BLaER1 (cell line): ENCODE measurements around the gene ATP13A5.

Source experiments
- H3K27ac ChIP-seq: shearing (Covaris generic); formaldehyde crosslinking; 2 replicates; pipeline ENCODE4 v1.8.1; 2022
- H3K27me3 ChIP-seq: shearing (Covaris generic); formaldehyde crosslinking; 2 replicates; pipeline ENCODE4 v1.8.1; 2022
- H3K36me3 ChIP-seq: shearing (Covaris generic); formaldehyde crosslinking; 2 replicates; pipeline ENCODE4 v1.8.1; 2022
- H3K4me1 ChIP-seq: shearing (Covaris generic); formaldehyde crosslinking; 2 replicates; pipeline ENCODE4 v1.8.1; 2022
- H3K4me2 ChIP-seq: shearing (Covaris generic); formaldehyde crosslinking; 2 replicates; pipeline ENCODE4 v1.8.1; 2022
- H3K4me3 ChIP-seq: shearing (Covaris generic); formaldehyde crosslinking; 2 replicates; pipeline ENCODE4 v1.8.1; 2022
- H3K9ac ChIP-seq: shearing (Covaris generic); formaldehyde crosslinking; 2 replicates; pipeline ENCODE4 v1.8.1; 2022
- H3K9me3 ChIP-seq: shearing (Covaris generic); formaldehyde crosslinking; 2 replicates; pipeline ENCODE4 v1.8.1; 2022
- H4K20me1 ChIP-seq: shearing (Covaris generic); formaldehyde crosslinking; 2 replicates; pipeline ENCODE4 v1.8.1; 2022
- Cebpa-rat ChIP-seq: shearing (Covaris generic); IDR thresholded peaks from 2 replicates; pipeline ENCODE4 v1.8.1; 2022

ATP13A5 gene

GRCh38 chr3:193348686-193349085 is 29.9 kb downstream of the ATP13A5 start:
- no peak overlapping the region for H3K4me3 ChIP-seq
- H3K27me3 ChIP-seq: no peaks in the 10 kb centered on the region
- no peak overlapping the region for H3K27ac ChIP-seq
- no peaks in the 10 kb centered on the region for H4K20me1 ChIP-seq
- no peaks in the 10 kb centered on the region for H3K9me3 ChIP-seq
- H3K4me1 ChIP-seq: no peaks in the 10 kb centered on the region
- H3K9ac ChIP-seq: no peak overlapping the region
- TF ChIP-seq Cebpa-rat: no peak
- H3K36me3 ChIP-seq: no peaks in the 10 kb centered on the region
- no peak overlapping the region for H3K4me2 ChIP-seq

- Histone ChIP-seq H3K27me3 (no peaks in the 10 kb centered on the region), H4K20me1 (no peaks in the 10 kb centered on the region), H3K4me2 (no peak overlapping the region), H3K4me3 (no peak overlapping the region), H3K4me1 (no peaks in the 10 kb centered on the region), H3K36me3 (no peaks in the 10 kb centered on the region), H3K27ac (no peak overlapping the region), H3K9me3 (no peaks in the 10 kb centered on the region), H3K9ac (no peak overlapping the region)
- TF ChIP-seq Cebpa-rat: no peak
Measured at GRCh38 chr3:193347521-193348501, 30.7 kb downstream of the ATP13A5 start.

- no peak overlapping the region for H3K9ac ChIP-seq
- TF ChIP-seq Cebpa-rat: no peak
- no peaks in the 10 kb centered on the region for H4K20me1 ChIP-seq
- no peak overlapping the region for H3K4me3 ChIP-seq
- H3K4me2 ChIP-seq: no peak overlapping the region
- H3K36me3 ChIP-seq: no peaks in the 10 kb centered on the region
- no peaks in the 10 kb centered on the region for H3K4me1 ChIP-seq
- no peaks in the 10 kb centered on the region for H3K27me3 ChIP-seq
- no peak overlapping the region for H3K27ac ChIP-seq
- H3K9me3 ChIP-seq: no peaks in the 10 kb centered on the region
Measured at GRCh38 chr3:193346259-193346658, 32.3 kb downstream of the ATP13A5 start.

GRCh38 chr3:193345431-193345830 is 33.1 kb downstream of the ATP13A5 start:
- no peaks in the 10 kb centered on the region for H4K20me1 ChIP-seq
- no peaks in the 10 kb centered on the region for H3K36me3 ChIP-seq
- no peak for TF ChIP-seq Cebpa-rat
- H3K4me1 ChIP-seq: no peaks in the 10 kb centered on the region
- no peak overlapping the region for H3K4me2 ChIP-seq
- H3K9me3 ChIP-seq: no peaks in the 10 kb centered on the region
- no peak overlapping the region for H3K4me3 ChIP-seq
- no peak overlapping the region for H3K9ac ChIP-seq
- no peaks in the 10 kb centered on the region for H3K27me3 ChIP-seq
- H3K27ac ChIP-seq: no peak overlapping the region

- no peaks in the 10 kb centered on the region for H3K4me1 ChIP-seq
- H3K27ac ChIP-seq: no peak overlapping the region
- H3K27me3 ChIP-seq: no peaks in the 10 kb centered on the region
- H3K9ac ChIP-seq: no peak overlapping the region
- no peak overlapping the region for H3K4me3 ChIP-seq
- H3K4me2 ChIP-seq: no peak overlapping the region
- H4K20me1 ChIP-seq: no peaks in the 10 kb centered on the region
- H3K36me3 ChIP-seq: no peaks in the 10 kb centered on the region
- TF ChIP-seq Cebpa-rat: no peak
- H3K9me3 ChIP-seq: no peaks in the 10 kb centered on the region
Measured at GRCh38 chr3:193344486-193344885, 34.1 kb downstream of the ATP13A5 start.

GRCh38 chr3:193343726-193344222 is 34.8 kb downstream of the ATP13A5 start:
- TF ChIP-seq Cebpa-rat: no peak
- no peak overlapping the region for H3K9ac ChIP-seq

GRCh38 chr3:193342551-193342950 is 36.0 kb downstream of the ATP13A5 start:
- H4K20me1 ChIP-seq: no peaks in the 10 kb centered on the region
- no peak overlapping the region for H3K9ac ChIP-seq
- H3K4me2 ChIP-seq: no peak overlapping the region
- no peaks in the 10 kb centered on the region for H3K36me3 ChIP-seq
- no peak overlapping the region for H3K27ac ChIP-seq
- no peaks in the 10 kb centered on the region for H3K4me1 ChIP-seq
- no peak overlapping the region for H3K4me3 ChIP-seq
- no peak for TF ChIP-seq Cebpa-rat
- no peaks in the 10 kb centered on the region for H3K27me3 ChIP-seq
- H3K9me3 ChIP-seq: no peaks in the 10 kb centered on the region

More at GRCh38 chr3:193343726-193344222, 34.8 kb downstream of the ATP13A5 start:
- H3K27me3 ChIP-seq: no peaks in the 10 kb centered on the region
- no peaks in the 10 kb centered on the region for H4K20me1 ChIP-seq
- no peaks in the 10 kb centered on the region for H3K36me3 ChIP-seq
- no peaks in the 10 kb centered on the region for H3K9me3 ChIP-seq
- no peaks in the 10 kb centered on the region for H3K4me1 ChIP-seq
- no peak overlapping the region for H3K4me3 ChIP-seq
- H3K27ac ChIP-seq: no peak overlapping the region
- H3K4me2 ChIP-seq: no peak overlapping the region

- Histone ChIP-seq H3K4me3 (no peak overlapping the region), H3K9ac (no peak overlapping the region), H3K9me3 (no peaks in the 10 kb centered on the region), H4K20me1 (no peaks in the 10 kb centered on the region), H3K4me1 (no peaks in the 10 kb centered on the region), H3K27me3 (no peaks in the 10 kb centered on the region), H3K36me3 (no peaks in the 10 kb centered on the region), H3K27ac (no peak overlapping the region), H3K4me2 (no peak overlapping the region)
- no peak for TF ChIP-seq Cebpa-rat
Measured at GRCh38 chr3:193335031-193335430, 43.5 kb downstream of the ATP13A5 start.

GRCh38 chr3:193333229-193333628 is 45.3 kb downstream of the ATP13A5 start:
- H3K36me3 ChIP-seq: no peaks in the 10 kb centered on the region
- no peak overlapping the region for H3K27ac ChIP-seq
- TF ChIP-seq Cebpa-rat: no peak
- H3K4me3 ChIP-seq: no peak overlapping the region
- no peaks in the 10 kb centered on the region for H3K9me3 ChIP-seq
- H3K27me3 ChIP-seq: no peaks in the 10 kb centered on the region
- no peaks in the 10 kb centered on the region for H4K20me1 ChIP-seq
- H3K4me1 ChIP-seq: no peaks in the 10 kb centered on the region
- no peak overlapping the region for H3K9ac ChIP-seq
- H3K4me2 ChIP-seq: no peak overlapping the region

GRCh38 chr3:193330555-193331204 is 47.9 kb downstream of the ATP13A5 start:
- Histone ChIP-seq H3K4me1 (no peaks in the 10 kb centered on the region), H3K27me3 (no peaks in the 10 kb centered on the region), H3K36me3 (no peaks in the 10 kb centered on the region), H3K27ac (no peak overlapping the region), H3K4me3 (no peak overlapping the region), H3K9ac (no peak overlapping the region), H4K20me1 (no peaks in the 10 kb centered on the region), H3K4me2 (no peak overlapping the region), H3K9me3 (no peaks in the 10 kb centered on the region)
- TF ChIP-seq Cebpa-rat: no peak
